Neutrophil (primary cell): ENCODE results near the gene NR3C2.

Experiments used
- H3K27ac ChIP-seq: fragments of 200-600 bp; sonication (generic); 2 replicates; pipeline ENCODE4 v1.5.1; 2016; ENCODE audit warnings: mild to moderate bottlenecking, moderate library complexity
- H3K27me3 ChIP-seq: fragments of 200-600 bp; sonication (generic); 2 replicates; pipeline ENCODE4 v1.6.0; 2016; ENCODE audit warnings: mild to moderate bottlenecking
- H3K36me3 ChIP-seq: fragments of 200-600 bp; sonication (generic); 2 replicates; pipeline ENCODE4 v1.5.1; 2017
- H3K4me1 ChIP-seq, 2 experiments: fragments of 200-600 bp in 1 of 2; sonication (generic) in 1 of 2; 1 replicate in 1 of 2; 2 replicates in 1 of 2; pipeline versions ENCODE4 v1.5.1 to v1.6.1; 2013 to 2016; ENCODE audit warnings: low read depth in 1 of 2, low read length in 1 of 2, mild to moderate bottlenecking in 1 of 2, moderate library complexity in 1 of 2; ENCODE audit not compliant: control insufficient read depth in 1 of 2, insufficient read depth in 1 of 2
- H3K4me3 ChIP-seq, 2 experiments: fragments of 200-600 bp in 1 of 2; sonication (generic) in 1 of 2; 1 replicate in 1 of 2; 2 replicates in 1 of 2; pipeline ENCODE4 v1.5.1; 2013 to 2016; ENCODE audit warnings: low read depth in 1 of 2, low read length in 1 of 2, mild to moderate bottlenecking in 1 of 2, moderate library complexity in 1 of 2
- H3K9me3 ChIP-seq: fragments of 200-600 bp; sonication (generic); 2 replicates; pipeline ENCODE4 v1.5.1; 2016
- TF ChIP-seq, protein P1 (sequence below): fragments of 200-600 bp; sonication (generic); IDR thresholded peaks from 2 replicates; pipeline ENCODE4 v1.5.1; 2016; ENCODE audit warnings: antibody characterized with exemption

Gene NR3C2

GRCh38 chr4:148390311-148390710 is 51.9 kb downstream of the NR3C2 start:
- Histone ChIP-seq H3K4me1 (no peaks in the 10 kb centered on the region), H3K27me3 (no peaks in the 10 kb centered on the region), H3K36me3 (no peaks in the 10 kb centered on the region), H3K27ac (no peak overlapping the region), H3K4me3 (no peak overlapping the region), H3K9me3 (no peaks in the 10 kb centered on the region)
- TF ChIP-seq, protein P1, sequence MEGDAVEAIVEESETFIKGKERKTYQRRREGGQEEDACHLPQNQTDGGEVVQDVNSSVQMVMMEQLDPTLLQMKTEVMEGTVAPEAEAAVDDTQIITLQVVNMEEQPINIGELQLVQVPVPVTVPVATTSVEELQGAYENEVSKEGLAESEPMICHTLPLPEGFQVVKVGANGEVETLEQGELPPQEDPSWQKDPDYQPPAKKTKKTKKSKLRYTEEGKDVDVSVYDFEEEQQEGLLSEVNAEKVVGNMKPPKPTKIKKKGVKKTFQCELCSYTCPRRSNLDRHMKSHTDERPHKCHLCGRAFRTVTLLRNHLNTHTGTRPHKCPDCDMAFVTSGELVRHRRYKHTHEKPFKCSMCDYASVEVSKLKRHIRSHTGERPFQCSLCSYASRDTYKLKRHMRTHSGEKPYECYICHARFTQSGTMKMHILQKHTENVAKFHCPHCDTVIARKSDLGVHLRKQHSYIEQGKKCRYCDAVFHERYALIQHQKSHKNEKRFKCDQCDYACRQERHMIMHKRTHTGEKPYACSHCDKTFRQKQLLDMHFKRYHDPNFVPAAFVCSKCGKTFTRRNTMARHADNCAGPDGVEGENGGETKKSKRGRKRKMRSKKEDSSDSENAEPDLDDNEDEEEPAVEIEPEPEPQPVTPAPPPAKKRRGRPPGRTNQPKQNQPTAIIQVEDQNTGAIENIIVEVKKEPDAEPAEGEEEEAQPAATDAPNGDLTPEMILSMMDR, result no peak

DNA sequence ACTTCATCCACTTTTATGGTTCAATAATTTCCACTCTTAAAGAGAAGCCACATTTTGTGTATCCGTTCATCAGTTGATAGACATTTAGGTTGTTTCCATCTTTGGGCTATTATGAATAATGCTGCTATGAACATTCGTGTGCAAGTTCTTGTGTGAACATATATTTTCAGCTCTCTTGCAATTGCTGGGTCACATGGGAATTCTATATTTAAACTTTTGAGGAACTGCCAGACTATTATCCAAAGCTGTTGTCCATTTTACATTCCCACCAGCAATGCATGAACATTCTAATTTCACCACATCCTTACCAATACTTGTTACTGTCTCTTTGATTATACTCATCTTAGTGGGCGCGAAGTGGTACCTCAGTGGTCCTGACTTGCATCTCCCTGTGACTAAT is 61.9 kb downstream of the NR3C2 start:
- H3K27me3 ChIP-seq, result no peaks in the 10 kb centered on the region
- H3K27ac ChIP-seq, result no peak overlapping the region
- no peaks in the 10 kb centered on the region for H3K9me3 ChIP-seq
- no peaks in the 10 kb centered on the region for H3K4me1 ChIP-seq
- TF ChIP-seq, protein P1, result no peak
- H3K36me3 ChIP-seq, result no peaks in the 10 kb centered on the region
- H3K4me3 ChIP-seq, result no peak overlapping the region

DNA sequence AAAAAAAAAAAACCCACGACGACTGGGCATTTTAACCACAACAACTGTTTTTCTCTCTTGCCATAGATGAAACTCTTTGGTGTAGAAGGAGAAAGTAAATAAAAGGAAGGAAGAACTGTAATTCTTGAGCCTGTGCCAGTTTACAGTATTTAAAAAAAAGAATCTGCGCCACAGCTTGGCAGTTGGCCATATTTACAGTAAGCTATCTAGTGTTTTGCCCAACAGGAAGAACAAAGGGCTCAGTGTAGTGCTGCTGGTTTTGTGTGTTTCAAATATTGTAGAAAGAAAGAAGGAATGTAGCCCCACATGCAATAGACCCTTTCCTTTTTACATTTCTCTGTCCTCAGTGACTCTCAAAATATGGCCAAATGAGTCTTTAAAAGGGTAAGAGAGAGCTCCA is 66.1 kb downstream of the NR3C2 start:
- Histone ChIP-seq H3K27ac (no peak overlapping the region), H3K4me3 (no peak overlapping the region), H3K36me3 (no peaks in the 10 kb centered on the region), H3K27me3 (no peaks in the 10 kb centered on the region), H3K9me3 (no peaks in the 10 kb centered on the region), H3K4me1 (no peaks in the 10 kb centered on the region)
- TF ChIP-seq, protein P1, result no peak

- no peak overlapping the region for H3K27ac ChIP-seq
- no peaks in the 10 kb centered on the region for H3K4me1 ChIP-seq
- H3K9me3 ChIP-seq, result no peaks in the 10 kb centered on the region
- no peak overlapping the region for H3K4me3 ChIP-seq
- H3K27me3 ChIP-seq, result no peaks in the 10 kb centered on the region
- TF ChIP-seq, protein P1, result no peak
- no peaks in the 10 kb centered on the region for H3K36me3 ChIP-seq
Measured at GRCh38 chr4:148375584-148375983, 66.6 kb downstream of the NR3C2 start.

- H3K36me3 ChIP-seq, result no peaks in the 10 kb centered on the region
- no peaks in the 10 kb centered on the region for H3K27me3 ChIP-seq
- H3K4me1 ChIP-seq, result no peaks in the 10 kb centered on the region
- no peak overlapping the region for H3K4me3 ChIP-seq
- no peaks in the 10 kb centered on the region for H3K9me3 ChIP-seq
- H3K27ac ChIP-seq, result no peak overlapping the region
- TF ChIP-seq, protein P1, result no peak
Measured at GRCh38 chr4:148373093-148373492, 69.1 kb downstream of the NR3C2 start.

GRCh38 chr4:148369919-148370318 is 72.3 kb downstream of the NR3C2 start:
- no peaks in the 10 kb centered on the region for H3K9me3 ChIP-seq
- no peak overlapping the region for H3K4me3 ChIP-seq
- H3K27me3 ChIP-seq, result no peaks in the 10 kb centered on the region
- H3K27ac ChIP-seq, result no peak overlapping the region
- H3K4me1 ChIP-seq, result no peaks in the 10 kb centered on the region
- H3K36me3 ChIP-seq, result no peaks in the 10 kb centered on the region
- TF ChIP-seq, protein P1, result no peak
